NCI-H774 (cell line): Measurements from ENCODE around the gene SPINK4.
A peak's percentile ranks its signal among the peaks of the same experiment; 100 is the strongest.

ENCODE experiments used
- DNase-seq: peaks from one replicate; lab custom pipeline; 2025; lab: John Stamatoyannopoulos, UW

Gene SPINK4

DNA sequence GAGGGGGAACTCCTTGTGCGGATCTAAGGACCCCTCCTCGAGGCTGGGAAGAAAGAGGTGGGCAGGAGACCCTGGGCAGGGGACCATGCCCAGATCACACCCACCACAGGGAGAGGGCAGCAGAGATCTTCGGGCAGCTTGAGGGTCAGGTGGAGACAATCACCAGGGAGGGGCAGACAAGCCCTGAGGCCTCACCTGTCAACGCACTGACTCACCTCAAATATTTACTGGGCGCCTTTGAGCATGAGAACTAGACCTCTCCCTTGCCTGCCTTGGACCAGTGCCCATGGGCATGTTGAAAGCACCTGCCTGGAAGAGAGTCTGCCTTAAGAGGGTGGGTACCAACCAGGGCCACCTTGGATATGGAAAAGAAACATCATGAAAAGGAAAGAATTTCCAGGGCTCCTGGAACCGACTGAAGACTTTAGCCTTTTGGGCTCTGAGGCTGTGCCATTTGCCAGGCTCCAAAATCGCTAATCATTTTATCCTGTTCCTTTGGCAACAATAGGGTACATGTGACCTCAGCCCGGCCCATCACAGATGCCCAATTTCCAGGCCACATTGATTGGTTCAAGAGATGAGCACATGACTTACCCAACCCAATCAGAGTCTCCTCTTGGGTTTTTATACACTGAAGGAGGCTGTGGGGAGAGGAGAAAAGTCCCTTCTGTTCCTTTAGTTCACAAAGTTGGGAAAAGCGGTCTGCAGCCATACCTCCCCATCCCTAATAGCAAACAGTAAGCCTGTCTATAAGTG lies 10.4 kb upstream of the SPINK4 start:
- DNase-seq, result peak; percentile 90

DNA sequence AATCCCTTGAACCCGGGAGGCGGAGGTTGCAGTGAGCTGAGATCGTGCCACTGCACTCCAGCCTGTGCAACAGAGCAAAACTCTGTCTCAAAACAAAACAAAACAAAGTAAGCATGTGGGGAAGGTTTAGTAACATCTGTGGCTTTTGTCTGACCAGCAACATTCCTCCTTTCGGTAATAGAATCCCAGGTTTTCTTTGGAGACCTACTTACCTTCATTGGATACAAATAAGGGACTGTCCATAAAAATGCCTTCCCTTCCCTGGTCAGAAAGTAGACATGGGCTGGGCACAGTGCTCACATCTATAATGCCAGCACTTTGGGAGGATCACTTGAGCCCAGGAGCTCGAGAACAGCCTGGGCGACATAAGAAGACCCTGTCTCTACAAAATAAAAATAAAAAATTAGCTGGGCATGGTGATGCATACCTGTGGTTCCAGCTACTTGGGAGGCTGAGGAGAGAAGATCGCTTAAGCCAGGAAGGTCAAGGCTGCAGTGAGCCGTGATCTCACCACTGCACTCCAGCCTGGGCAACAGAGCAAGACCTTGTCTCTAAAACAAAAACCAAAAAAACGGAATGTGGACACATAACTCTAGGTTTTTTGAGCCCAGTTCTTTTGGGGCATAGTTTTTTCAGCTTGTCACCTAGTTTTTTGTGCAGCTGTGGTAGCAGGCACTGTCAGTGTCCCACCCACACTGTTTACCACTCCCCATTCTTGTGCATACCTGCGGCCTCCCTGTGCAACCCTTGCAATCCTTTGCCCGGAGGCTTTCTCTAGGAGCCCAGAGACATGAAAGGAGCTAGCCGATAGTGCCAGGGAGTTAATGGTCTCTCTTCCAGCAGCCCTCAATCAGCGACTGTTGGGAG lies 9.0 kb upstream of the SPINK4 start:
- DNase-seq, result no peak

DNA sequence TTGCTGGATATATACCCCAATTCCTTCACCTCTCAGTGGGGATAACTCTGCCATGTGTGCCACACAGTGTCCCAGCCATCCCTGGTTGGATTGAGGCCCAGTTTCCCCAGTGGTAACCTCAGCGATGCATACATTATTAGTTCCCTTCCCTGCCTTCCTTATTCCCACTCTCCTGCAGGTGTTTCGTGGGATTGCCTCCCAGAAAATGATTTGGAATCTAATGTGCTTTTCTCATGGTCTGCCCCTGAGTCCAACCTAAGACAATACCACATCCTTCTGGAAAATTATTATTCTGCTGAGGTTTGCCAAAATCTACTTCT lies 8.4 kb upstream of the SPINK4 start:
- no peak for DNase-seq

GRCh38 chr9:33232815-33233214 lies 7.2 kb upstream of the SPINK4 start:
- no peak for DNase-seq

- DNase-seq, result peak; percentile 34
These were observed 6.2 kb upstream of the SPINK4 start for GRCh38 chr9:33233626-33234342.

GRCh38 chr9:33234511-33235467 lies 5.2 kb upstream of the SPINK4 start:
- DNase-seq, result no peak

DNA sequence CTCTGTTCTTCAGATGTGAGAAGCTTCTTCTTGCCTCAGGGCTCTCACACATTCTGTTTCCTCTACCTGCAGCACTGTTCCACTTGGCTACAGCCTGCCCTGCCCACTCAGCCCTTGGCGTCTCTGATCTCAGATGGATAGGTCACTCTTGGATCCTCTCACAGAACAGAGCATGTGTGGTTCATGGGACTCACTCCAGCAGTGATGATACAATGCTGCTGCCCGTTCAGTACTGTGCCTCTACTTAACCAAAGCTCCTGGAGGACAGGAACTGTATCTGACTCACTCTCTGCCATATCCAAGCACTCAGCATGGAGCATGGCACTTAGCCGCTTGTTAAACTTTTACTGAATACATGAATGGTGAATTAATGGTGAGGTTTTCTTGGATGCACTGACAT lies 3.4 kb upstream of the SPINK4 start:
- DNase-seq, result no peak

DNA sequence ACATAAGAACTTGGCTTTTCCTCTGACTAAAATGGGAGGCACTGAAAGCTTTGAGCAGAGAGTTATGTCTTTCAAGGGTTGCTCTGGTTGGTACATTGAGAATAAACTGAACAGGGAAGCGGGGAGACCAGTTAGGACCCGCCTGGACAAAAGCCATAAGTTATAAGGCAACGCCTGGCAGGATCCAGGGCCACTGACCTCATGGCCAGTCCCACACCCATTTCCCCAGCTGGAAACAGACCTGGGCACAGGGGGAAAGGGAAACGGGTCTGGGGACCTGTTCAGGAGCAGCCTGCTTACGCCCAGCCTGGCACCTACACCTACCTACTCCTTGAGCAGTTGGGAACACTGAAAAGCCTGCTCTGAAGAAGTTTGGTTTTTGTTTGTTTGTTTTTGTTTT lies 1.3 kb downstream of the SPINK4 start:
- no peak for DNase-seq

- DNase-seq, result no peak
These were observed 2.7 kb downstream of the SPINK4 start for GRCh38 chr9:33242609-33243134.

DNA sequence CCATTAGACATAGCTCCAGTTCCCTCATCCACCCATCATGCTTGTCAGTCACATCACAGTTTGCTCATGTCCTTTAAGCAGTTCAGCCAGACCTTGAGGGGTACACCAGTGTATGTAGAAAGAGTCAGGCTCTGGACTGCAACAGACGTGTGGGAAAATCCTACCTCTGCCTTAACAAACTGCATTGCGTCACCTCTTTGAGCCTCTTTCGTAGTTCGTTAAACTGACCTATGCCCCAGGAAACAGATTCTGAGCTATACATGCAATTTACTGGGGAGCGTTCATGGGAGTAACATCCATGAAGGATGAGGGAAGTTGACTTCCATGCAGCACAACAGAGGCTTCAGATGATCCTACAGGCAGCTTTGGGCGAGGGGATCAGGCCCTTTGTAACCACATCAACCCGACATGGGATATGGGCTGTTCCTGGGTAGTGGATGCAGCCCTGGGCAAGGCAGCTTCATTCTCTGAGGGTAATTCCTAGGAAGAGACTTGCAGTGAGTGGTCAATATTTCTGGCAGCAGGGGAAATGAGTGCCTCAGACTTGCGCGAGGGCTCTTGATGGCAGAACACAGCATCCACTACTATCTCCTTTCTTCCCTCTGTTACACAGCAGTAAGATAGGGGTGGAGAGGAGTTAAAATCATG lies 4.3 kb downstream of the SPINK4 start:
- DNase-seq, result no peak

DNA sequence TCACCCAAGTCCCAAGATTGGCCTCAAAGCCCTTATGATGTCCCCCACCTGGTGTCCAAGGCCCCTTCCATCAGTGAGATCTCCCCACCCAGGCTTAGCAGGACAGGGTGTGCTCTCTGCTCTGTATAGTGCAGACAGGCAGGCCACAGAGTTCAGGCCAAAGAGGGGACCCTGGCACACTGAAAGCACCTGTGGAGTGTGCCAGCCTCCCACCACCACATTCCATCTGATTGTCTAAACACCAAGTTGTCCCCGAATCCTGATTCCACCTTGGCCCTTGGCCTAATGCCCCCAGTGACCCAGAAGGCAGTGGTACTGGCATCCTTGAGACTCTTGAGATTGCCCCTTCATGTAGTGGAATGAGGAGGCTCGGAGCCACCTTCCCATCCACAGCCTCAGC lies 5.4 kb downstream of the SPINK4 start:
- no peak for DNase-seq

DNA sequence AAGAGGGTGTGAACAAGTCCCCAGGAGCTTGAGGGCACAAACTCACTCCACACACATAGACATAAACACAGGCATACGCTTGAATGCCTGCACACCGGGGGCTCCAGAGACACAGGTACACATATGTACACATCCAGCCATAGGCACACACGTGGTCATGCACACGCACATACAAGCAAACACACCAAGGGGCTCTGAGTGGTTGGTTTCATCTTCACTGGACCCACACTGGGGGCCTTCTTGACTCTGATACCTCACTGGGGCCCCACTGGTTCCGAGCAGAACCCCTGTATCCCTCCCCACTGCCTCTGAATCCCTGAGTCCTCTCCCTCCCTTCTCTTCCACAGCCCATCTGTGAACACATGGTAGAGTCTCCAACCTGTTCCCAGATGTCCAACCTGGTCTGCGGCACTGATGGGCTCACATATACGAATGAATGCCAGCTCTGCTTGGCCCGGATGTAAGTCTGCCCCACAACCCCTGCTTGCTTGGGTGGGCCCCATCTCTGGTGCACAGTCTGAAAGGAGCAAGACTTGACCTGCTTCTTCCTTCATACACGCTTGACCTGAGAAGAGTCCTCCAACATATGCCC lies 6.4 kb downstream of the SPINK4 start:
- DNase-seq, result no peak

DNA sequence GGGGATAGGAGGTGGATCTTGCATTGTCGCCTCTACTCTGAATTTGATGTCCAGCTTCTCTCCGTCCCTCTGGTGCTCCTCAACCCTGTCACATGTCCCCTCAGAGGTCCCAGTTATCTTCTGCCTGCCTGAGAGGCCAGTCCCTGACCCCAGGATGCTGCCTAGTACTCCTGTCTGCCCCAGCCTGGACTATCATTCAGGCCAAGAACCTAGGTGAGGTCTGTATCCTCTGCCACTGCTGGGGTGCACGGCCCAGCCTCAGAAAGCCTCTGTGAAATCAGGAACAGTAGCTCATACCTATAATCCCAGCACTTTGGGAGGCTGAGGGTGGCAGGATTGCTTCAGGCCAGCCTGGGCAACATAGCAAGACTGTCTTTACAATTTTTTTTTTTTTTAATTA lies 8.6 kb downstream of the SPINK4 start:
- no peak for DNase-seq

DNA sequence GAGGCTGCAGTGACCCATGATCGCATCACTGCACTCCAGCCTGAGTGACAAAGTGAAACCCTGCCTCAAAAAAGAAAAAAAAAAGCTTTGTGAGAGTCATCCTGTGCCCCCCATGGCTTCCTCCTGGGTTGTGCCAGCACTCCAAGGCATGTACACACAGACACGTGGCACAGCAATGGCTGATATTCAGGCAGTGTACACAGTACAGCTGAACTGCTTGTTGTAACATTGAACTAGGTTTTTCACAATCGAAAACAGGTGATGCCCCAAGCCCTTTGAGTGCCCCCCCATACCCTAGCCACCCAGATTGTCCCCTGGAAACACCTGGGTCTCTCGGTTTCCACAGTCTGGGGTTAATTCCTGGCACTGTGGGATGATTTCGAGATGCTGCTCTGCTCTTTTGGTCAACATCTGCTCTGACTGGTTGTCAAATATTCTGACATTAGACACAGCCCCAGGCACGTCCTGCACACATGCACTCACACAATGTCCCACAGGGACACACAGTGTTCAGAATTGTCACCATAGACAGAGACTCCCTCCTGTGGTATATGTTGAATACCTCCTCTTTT lies 9.2 kb downstream of the SPINK4 start:
- no peak for DNase-seq

- DNase-seq, result no peak
These were observed 10.0 kb downstream of the SPINK4 start for GRCh38 chr9:33249983-33250382.

DNA sequence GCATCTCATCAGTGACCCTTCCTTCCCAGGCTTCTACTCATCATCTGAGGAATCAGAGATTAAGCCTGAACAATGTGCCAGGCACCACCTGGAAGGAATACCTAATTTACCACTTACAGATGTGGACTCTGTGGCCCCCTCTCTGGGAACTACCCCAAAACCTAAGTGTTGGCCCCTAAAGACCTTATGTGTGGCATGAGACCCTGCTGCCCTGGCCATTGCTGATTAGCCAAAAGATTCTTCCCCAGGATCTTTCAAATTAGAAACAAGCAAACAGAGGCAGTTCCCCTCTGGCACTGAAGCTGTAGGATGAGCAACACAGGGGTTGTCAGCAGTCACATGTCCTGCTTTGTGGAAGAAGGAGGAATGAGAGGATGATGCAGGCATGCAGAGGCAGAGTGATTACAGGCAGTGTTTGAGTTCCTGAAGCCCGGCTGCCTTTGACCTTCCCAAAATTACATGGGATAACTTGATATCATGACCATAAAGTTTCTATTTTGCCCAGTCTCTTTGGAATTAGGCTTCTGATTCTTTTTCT lies 10.6 kb downstream of the SPINK4 start:
- DNase-seq, result no peak

GRCh38 chr9:33254211-33254610 lies 14.2 kb downstream of the SPINK4 start:
- DNase-seq, result no peak

GRCh38 chr9:33255014-33255413 lies 15.0 kb downstream of the SPINK4 start:
- no peak for DNase-seq

GRCh38 chr9:33255471-33255870 lies 15.5 kb downstream of the SPINK4 start:
- no peak for DNase-seq

DNA sequence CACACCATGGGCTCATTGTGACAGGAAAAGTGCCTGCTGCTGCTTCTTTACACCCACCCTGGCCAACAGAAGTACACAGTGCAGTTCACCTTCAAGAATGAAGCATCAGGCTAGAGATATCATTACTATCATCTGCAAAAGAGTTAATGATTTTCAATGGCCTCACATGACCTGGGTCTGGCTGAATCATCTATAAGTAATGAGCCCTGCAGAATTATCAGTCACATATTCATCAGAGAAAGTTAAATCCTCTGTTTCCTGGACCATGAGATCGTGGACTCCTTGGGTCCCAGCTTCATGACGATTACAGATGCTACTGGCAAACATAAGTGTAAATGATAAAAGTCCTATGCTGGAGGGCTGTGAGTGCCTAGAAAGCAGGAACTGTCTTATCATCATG lies 16.3 kb downstream of the SPINK4 start:
- DNase-seq, result no peak
